GM12878 (cell line): Measurements from ENCODE around the gene TGM2. TPM values are rescaled to one million over a fixed set of nuclear protein-coding genes. Genes with fewer than 3 reads are reported as not detected.

ENCODE experiments used
- ATAC-seq: fragments of 200-7000 bp; cut with Tn5 transposase; 3 replicates; pipeline ENCODE4 v1.9.1; 2020; ENCODE audit warnings: mild to moderate bottlenecking, moderate library complexity
- BruUV-seq: library from RNA; stranded (reverse); fragments of 400-500 nt; replicated peaks from 2 replicates; lab custom pipeline; 2021; lab: Mats Ljungman, UMichigan
- CTCF ChIA-PET: fragments of 300-600 bp; sonication (Branson Sonifier 250); formaldehyde crosslinking; extraction: SDS; loops from one replicate; lab custom pipeline; 2021; ENCODE audit warnings: inconsistent platforms; lab: Yijun Ruan, JAX
- POLR2A ChIA-PET: fragments of 350-600 bp; formaldehyde crosslinking; extraction: SDS; loops from one replicate; lab custom pipeline; 2021; ENCODE audit warnings: inconsistent platforms; lab: Charles Lee
- RAD21 ChIA-PET: fragments of 300-600 bp; sonication (Branson Sonifier 250); formaldehyde crosslinking; loops from one replicate; lab custom pipeline; 2023; ENCODE audit warnings: antibody characterized with exemption; ENCODE audit not compliant: unreplicated experiment; lab: Charles Lee
- SMC1A ChIA-PET: fragments of 300-600 bp; sonication (Branson Sonifier 250); formaldehyde crosslinking; loops from one replicate; lab custom pipeline; 2023; ENCODE audit not compliant: unreplicated experiment, uncharacterized antibody; lab: Charles Lee
- DNase-seq: peaks from one replicate; pipeline ENCODE4 v3.0.0-alpha.2; 2011; ENCODE audit warnings: low read depth, low spot score
- FAIRE-seq: peaks from 3 replicates; lab custom pipeline; 2011; peaks lifted over from hg19 to GRCh38; lab: Jason Lieb, UNC
- H2AFZ ChIP-seq: 2 replicates; pipeline ENCODE4 v1.6.0; 2011; ENCODE audit warnings: low read depth, low read length, control low read depth; ENCODE audit not compliant: control insufficient read depth
- H3K27ac ChIP-seq: 2 replicates; pipeline ENCODE4 v1.5.1; 2011; ENCODE audit warnings: control low read depth; ENCODE audit not compliant: control insufficient read depth, insufficient read depth
- H3K27me3 ChIP-seq, 2 experiments: replicated peaks in 1 of 2; 2 replicates each; pipeline versions ENCODE4 v1.6.0 to v1.6.1; 2011; ENCODE audit warnings: low read length in 1 of 2; ENCODE audit not compliant: control insufficient read depth in 2 of 2, insufficient read depth in 2 of 2
- H3K36me3 ChIP-seq, 2 experiments: 2 replicates each; pipeline ENCODE4 v1.5.1; 2011; ENCODE audit warnings: low read length in 1 of 2; ENCODE audit not compliant: control insufficient read depth in 2 of 2, insufficient read depth in 2 of 2
- H3K4me1 ChIP-seq: 2 replicates; pipeline ENCODE4 v1.6.1; 2011; ENCODE audit warnings: mild to moderate bottlenecking, low read length, moderate library complexity, mixed read lengths; ENCODE audit not compliant: control insufficient read depth, insufficient read depth
- H3K4me2 ChIP-seq: 2 replicates; pipeline ENCODE4 v1.6.0; 2011; ENCODE audit warnings: control low read depth; ENCODE audit not compliant: control insufficient read depth, insufficient read depth
- H3K4me3 ChIP-seq: fragments of 200-600 bp; sonication (generic); 2 replicates; pipeline ENCODE4 v1.5.1; 2016
- H3K79me2 ChIP-seq: 2 replicates; pipeline ENCODE4 v1.6.0; 2011; ENCODE audit warnings: low read length; ENCODE audit not compliant: control insufficient read depth, insufficient read depth
- H3K9ac ChIP-seq: 2 replicates; pipeline ENCODE4 v1.8.0; 2011; ENCODE audit warnings: low read length, control low read depth, mixed read lengths; ENCODE audit not compliant: control insufficient read depth, insufficient read depth
- H3K9me3 ChIP-seq: replicated peaks from 3 replicates; pipeline ENCODE4 v1.5.1; 2011; ENCODE audit warnings: mild to moderate bottlenecking, low read length; ENCODE audit not compliant: control insufficient read depth, insufficient read depth
- H4K20me1 ChIP-seq: 2 replicates; pipeline ENCODE4 v1.6.0; 2011; ENCODE audit not compliant: control insufficient read depth, insufficient read depth
- BMI1 ChIP-seq: fragments of 450-650 bp; IDR thresholded peaks from 2 replicates; pipeline ENCODE4 v1.6.1; 2016; ENCODE audit warnings: mild to moderate bottlenecking, moderate library complexity, borderline replicate concordance
- EED ChIP-seq: sonication (generic); IDR thresholded peaks from 2 replicates; pipeline ENCODE4 v1.6.1; 2016; ENCODE audit warnings: antibody characterized with exemption, low read depth
- JUND ChIP-seq: IDR thresholded peaks from 2 replicates; pipeline ENCODE4 v1.6.1; 2012; ENCODE audit warnings: low read depth, mild to moderate bottlenecking, low read length, improper control_type of control experiment, moderate library complexity
- KLF5 ChIP-seq: fragments of 450-650 bp; IDR thresholded peaks from 2 replicates; pipeline ENCODE4 v1.6.1; 2014; ENCODE audit warnings: mild to moderate bottlenecking; ENCODE audit not compliant: partially characterized antibody
- NFYA ChIP-seq: IDR thresholded peaks from 2 replicates; pipeline ENCODE4 v1.6.1; 2011; ENCODE audit warnings: low read depth, mild to moderate bottlenecking, low read length, improper control_type of control experiment, borderline replicate concordance
- PML ChIP-seq: IDR thresholded peaks from 2 replicates; pipeline ENCODE4 v1.6.1; 2012; ENCODE audit warnings: low read length, inconsistent platforms
- RBBP5 ChIP-seq: fragments of 200-600 bp; sonication (generic); conservative IDR thresholded peaks from 2 replicates; pipeline ENCODE4 v1.6.1; 2016
- SMAD5 ChIP-seq: IDR thresholded peaks from 2 replicates; pipeline ENCODE4 v1.6.1; 2016; ENCODE audit warnings: antibody characterized with exemption, low read depth
- SPI1 ChIP-seq: IDR thresholded peaks from 2 replicates; pipeline ENCODE4 v1.6.1; 2011; ENCODE audit warnings: low read depth, mild to moderate bottlenecking, low read length, moderate library complexity, borderline replicate concordance; ENCODE audit not compliant: insufficient read depth
- STAT1 ChIP-seq: fragments of 450-650 bp; conservative IDR thresholded peaks from 2 replicates; pipeline ENCODE4 v1.6.1; 2014; ENCODE audit warnings: antibody characterized with exemption, mild to moderate bottlenecking
- WRNIP1 ChIP-seq: IDR thresholded peaks from 2 replicates; pipeline ENCODE4 v1.6.1; 2011; ENCODE audit warnings: low read depth, low read length, improper control_type of control experiment, borderline replicate concordance
- ZNF622 ChIP-seq: fragments of 450-650 bp; IDR thresholded peaks from 2 replicates; pipeline ENCODE4 v1.6.1; 2017; ENCODE audit warnings: mild to moderate bottlenecking, inconsistent platforms
- WGBS: methylation state at CpG from one replicate; pipeline ENCODE4 v1.1.6; 2016; ENCODE audit warnings: low lambda C conversion rate; ENCODE audit not compliant: insufficient replicate concordance, insufficient coverage; ENCODE audit errors: missing lambda C conversion rate; 5-methylcytosine and 5-hydroxymethylcytosine counted together
- in situ Hi-C: fragments of 300-500 bp; cut with MboI; formaldehyde crosslinking; loops from 9 replicates; pipeline ENCODE4 v1.14.3; 2018; ENCODE audit warnings: mixed read lengths
- intact Hi-C: fragments of 100-400 bp; cut with micrococcal nuclease; formaldehyde crosslinking; loops from one replicate; pipeline ENCODE4 v1.14.2; 2022; ENCODE audit not compliant: unreplicated experiment
- polyA plus RNA-seq, 11 experiments: library from polyadenylated mRNA; depleted of rRNA in 4 of 11; unstranded in 6 of 11; stranded (reverse) in 5 of 11; fragments of >200 nt; fragmentation: Nextera tagmentation in 4 of 11; fragmentation: Illumina TruSeq in 1 of 11; extraction: Ambion mirVana in 4 of 11; extraction: Trizol in 1 of 11; gene quantifications; 1 replicate in 1 of 11; 2 replicates in 10 of 11; pipeline versions ENCODE4 v1.2.1 to v1.2.3, GENCODE V29; 2011 to 2016; ENCODE audit warnings: inconsistent platforms in 2 of 11, missing spikeins in 2 of 11, low read depth in 1 of 11
- total RNA-seq, 4 experiments: library from RNA; depleted of rRNA in 3 of 4; stranded (reverse); fragments of >200 nt in 3 of 4; fragmentation: Illumina TruSeq in 1 of 4; extraction: Trizol in 1 of 4; gene quantifications; 2 replicates each; pipeline versions ENCODE4 v1.2.1 to v1.2.3, GENCODE V29; 2013 to 2021
- TF ChIP-seq, protein P1 (sequence below): fragments of 450-650 bp; IDR thresholded peaks from 2 replicates; pipeline ENCODE4 v1.6.1; 2018; ENCODE audit warnings: mild to moderate bottlenecking, low read depth, moderate library complexity; ENCODE audit not compliant: partially characterized antibody

The TGM2 gene
- total and polyA plus RNA-seq, 10 of the 15 experiments (the other 5 are each of a cell fraction or from before 2014, with no cell fraction given), result 0.11 to 1.9 (median 0.51) TPM

- TF ChIP-seq PML (no peak), NFYA (no peak)
Observed at GRCh38 chr20:38207621-38208020, 42.6 kb upstream of the TGM2 start (continued).

DNA sequence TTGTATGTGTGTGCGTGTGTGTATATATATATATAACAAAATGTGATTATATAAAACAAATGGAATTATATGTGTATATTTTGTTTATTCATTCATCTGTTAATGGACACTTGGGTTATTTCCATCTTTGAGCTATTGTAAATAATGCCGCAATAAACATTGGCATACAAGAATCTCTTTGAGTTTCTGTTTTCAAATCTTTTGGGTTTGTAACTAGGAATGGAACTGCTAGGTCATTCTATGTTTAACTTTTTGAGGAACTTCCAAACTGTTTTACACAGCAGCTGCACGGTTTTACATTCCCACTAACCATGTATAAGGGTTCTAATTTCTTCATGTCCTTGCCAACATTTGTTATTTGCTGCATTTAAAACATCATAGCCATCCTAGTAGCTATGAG lies 39.9 kb upstream of the TGM2 start:
- no peak overlapping the region for H2AFZ ChIP-seq
- no peak overlapping the region for H3K27ac ChIP-seq
- in situ Hi-C loops, result no loop called here
- no peaks in the 10 kb centered on the region for H3K79me2 ChIP-seq
- no peak for TF ChIP-seq KLF5
- TF ChIP-seq WRNIP1, result no peak
- TF ChIP-seq, protein P1, sequence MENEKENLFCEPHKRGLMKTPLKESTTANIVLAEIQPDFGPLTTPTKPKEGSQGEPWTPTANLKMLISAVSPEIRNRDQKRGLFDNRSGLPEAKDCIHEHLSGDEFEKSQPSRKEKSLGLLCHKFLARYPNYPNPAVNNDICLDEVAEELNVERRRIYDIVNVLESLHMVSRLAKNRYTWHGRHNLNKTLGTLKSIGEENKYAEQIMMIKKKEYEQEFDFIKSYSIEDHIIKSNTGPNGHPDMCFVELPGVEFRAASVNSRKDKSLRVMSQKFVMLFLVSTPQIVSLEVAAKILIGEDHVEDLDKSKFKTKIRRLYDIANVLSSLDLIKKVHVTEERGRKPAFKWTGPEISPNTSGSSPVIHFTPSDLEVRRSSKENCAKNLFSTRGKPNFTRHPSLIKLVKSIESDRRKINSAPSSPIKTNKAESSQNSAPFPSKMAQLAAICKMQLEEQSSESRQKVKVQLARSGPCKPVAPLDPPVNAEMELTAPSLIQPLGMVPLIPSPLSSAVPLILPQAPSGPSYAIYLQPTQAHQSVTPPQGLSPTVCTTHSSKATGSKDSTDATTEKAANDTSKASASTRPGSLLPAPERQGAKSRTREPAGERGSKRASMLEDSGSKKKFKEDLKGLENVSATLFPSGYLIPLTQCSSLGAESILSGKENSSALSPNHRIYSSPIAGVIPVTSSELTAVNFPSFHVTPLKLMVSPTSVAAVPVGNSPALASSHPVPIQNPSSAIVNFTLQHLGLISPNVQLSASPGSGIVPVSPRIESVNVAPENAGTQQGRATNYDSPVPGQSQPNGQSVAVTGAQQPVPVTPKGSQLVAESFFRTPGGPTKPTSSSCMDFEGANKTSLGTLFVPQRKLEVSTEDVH, result no peak
- no peak for TF ChIP-seq RBBP5
- TF ChIP-seq SPI1, result no peak
- TF ChIP-seq BMI1, result no peak
- TF ChIP-seq STAT1, result no peak
- TF ChIP-seq JUND, result no peak
- TF ChIP-seq EED, result no peak
- no peak for TF ChIP-seq ZNF622
- TF ChIP-seq SMAD5, result no peak
- TF ChIP-seq, all 136 proteins: peak for 0
- ATAC-seq (no peak), DNase-seq (no peak), FAIRE-seq (no peak)
- Histone ChIP-seq H3K4me3 (no peak overlapping the region), H3K9ac (no peak overlapping the region), H3K36me3 (no peaks in the 10 kb centered on the region), H3K4me2 (no peak overlapping the region), H3K27me3 (no peaks in the 10 kb centered on the region; a peak in 2 of 4 replicates), H4K20me1 (no peaks in the 10 kb centered on the region), H3K4me1 (no peaks in the 10 kb centered on the region), H3K9me3 (no peaks in the 10 kb centered on the region)
- BruUV-seq, result no TSS peak
- ChIA-PET RAD21 (interaction anchor here (0.6 to 1.1 kb wide), 2 partner anchors 16 to 93 kb away, joined by 3 read pairs; no protein-coding TSS in a partner anchor), POLR2A (no interaction called here), SMC1A (interaction anchor here (1.3 kb wide), 2 partner anchors 10 to 17 kb away, joined by 3 read pairs; no protein-coding TSS in a partner anchor), CTCF (interaction anchor here (0.6 to 6.2 kb wide), 2 partner anchors 16 to 346 kb away, joined by 3 to 35 read pairs; no protein-coding TSS in a partner anchor)
- intact Hi-C loops, result no loop called here
- 58% methylated on average over 3 of the region's 3 CpGs for WGBS
